ENCODE measurements around the gene INPP5K.

INPP5K gene

GRCh38 chr17:1505586-1505985 is 10.8 kb downstream of the INPP5K start:
- POLR2A ChIA-PET: interaction anchor here (0.6 to 1.5 kb wide), 5 partner anchors 10 to 118 kb away, joined by 3 to 8 read pairs (median 4); partner anchors contain the start of gene INPP5K
- TF ChIP-seq GLI4 (tag by site-specific recombination; IDR thresholded peaks at IDR 0.05): no peak
- no peak for TF ChIP-seq ZNF266 (tag by site-specific recombination; IDR thresholded peaks at IDR 0.05; ENCODE audit: low read depth)
- no peak for TF ChIP-seq ZNF169 (tag by site-specific recombination; IDR thresholded peaks at IDR 0.05)
- no peak for TF ChIP-seq GFI1B (tag by site-specific recombination; IDR thresholded peaks at IDR 0.05)
- no peak for TF ChIP-seq ZNF350 (tag by site-specific recombination; IDR thresholded peaks at IDR 0.05)
- TF ChIP-seq ZBTB10 (tag by site-specific recombination; IDR thresholded peaks at IDR 0.05): no peak
- TF ChIP-seq PATZ1 (tag by site-specific recombination; IDR thresholded peaks at IDR 0.05): no peak
- no peak for TF ChIP-seq ZNF202 (tag by site-specific recombination; IDR thresholded peaks at IDR 0.05; ENCODE audit: borderline replicate concordance)
- no peak for TF ChIP-seq ZNF555 (tag by site-specific recombination; conservative IDR thresholded peaks at IDR 0.05)
- no peak for TF ChIP-seq ZNF629 (tag by site-specific recombination; IDR thresholded peaks at IDR 0.05)
- TF ChIP-seq ZNF155 (tag by site-specific recombination; IDR thresholded peaks at IDR 0.05): no peak
- no peak for TF ChIP-seq ZNF623 (tag by site-specific recombination; IDR thresholded peaks at IDR 0.05)
- no peak for TF ChIP-seq ZNF248 (tag by site-specific recombination; IDR thresholded peaks at IDR 0.05)
- no peak for TF ChIP-seq ZNF433 (tag by site-specific recombination; IDR thresholded peaks at IDR 0.05; ENCODE audit: low read depth)

GRCh38 chr17:1504866-1505265 is 11.5 kb downstream of the INPP5K start:
- Histone ChIP-seq H3K9me3 (ENCODE audit: control insufficient read depth, insufficient read depth, low read depth, low read length) (no peaks in the 10 kb centered on the region), H3K4me3 (ENCODE audit: low read depth, low read length) (no peak overlapping the region), H3K4me1 (ENCODE audit: control insufficient read depth, insufficient read depth, low read length) (no peaks in the 10 kb centered on the region), H3K27ac (ENCODE audit: extremely low read depth, low read depth, low read length) (no peak overlapping the region), H3K36me3 (ENCODE audit: control insufficient read depth in 2 of 2, insufficient read depth in 1 of 2, low read length in 2 of 2) (peaks cover 0 to 47% of the 10 kb centered on the region in 2 experiments; a peak in 1 of 3 replicates)
- no peak for TF ChIP-seq ZBTB17 (tag by site-specific recombination; IDR thresholded peaks at IDR 0.05)
- no peak for TF ChIP-seq ZNF629 (tag by site-specific recombination; IDR thresholded peaks at IDR 0.05)
- CTCF ChIA-PET: interaction anchor here (0.6 to 1.3 kb wide), 3 partner anchors 8 to 69 kb away, joined by 3 to 4 read pairs (median 3); partner anchors contain the start of gene INPP5K
- POLR2A ChIA-PET: interaction anchor here (0.6 to 1.5 kb wide), 4 partner anchors 9 to 117 kb away, joined by 3 to 8 read pairs (median 4); partner anchors contain the start of gene INPP5K

More at GRCh38 chr17:1505586-1505985, 10.8 kb downstream of the INPP5K start:
- Histone ChIP-seq H3K9me3 (ENCODE audit: control insufficient read depth, insufficient read depth, low read depth, low read length) (no peaks in the 10 kb centered on the region), H3K27ac (ENCODE audit: extremely low read depth, low read depth, low read length) (no peak overlapping the region), H3K4me3 (ENCODE audit: low read depth, low read length) (no peak overlapping the region), H3K4me1 (ENCODE audit: control insufficient read depth, insufficient read depth, low read length) (no peaks in the 10 kb centered on the region), H3K36me3 (ENCODE audit: control insufficient read depth in 2 of 2, insufficient read depth in 1 of 2, low read length in 2 of 2) (peaks cover 2 to 50% of the 10 kb centered on the region in 2 experiments; a peak in 1 of 3 replicates)
- CTCF ChIA-PET: interaction anchor here (0.6 to 1.3 kb wide), 3 partner anchors 9 to 196 kb away, joined by 3 to 4 read pairs (median 3); no protein-coding TSS in a partner anchor

GRCh38 chr17:1503699-1504098 is 12.7 kb downstream of the INPP5K start:
- POLR2A ChIA-PET: no interaction called here
- CTCF ChIA-PET: interaction anchor here (1.1 kb wide), 1 partner anchor 8 kb away, joined by 3 read pairs; no protein-coding TSS in a partner anchor
- no peak for TF ChIP-seq ZNF560 (tag by site-specific recombination; IDR thresholded peaks at IDR 0.05; ENCODE audit: borderline replicate concordance)
- no peak for TF ChIP-seq ZNF10 (tag by site-specific recombination; IDR thresholded peaks at IDR 0.05)
- no peak for TF ChIP-seq ZNF132 (tag by site-specific recombination; IDR thresholded peaks at IDR 0.05; ENCODE audit: borderline replicate concordance)
- TF ChIP-seq ZNF24 (tag by site-specific recombination; IDR thresholded peaks at IDR 0.05): no peak
- TF ChIP-seq ZNF658 (tag by site-specific recombination; IDR thresholded peaks at IDR 0.05): no peak
- no peak for TF ChIP-seq ZNF747 (tag by site-specific recombination; IDR thresholded peaks at IDR 0.05)
- TF ChIP-seq ZNF16 (tag by site-specific recombination; IDR thresholded peaks at IDR 0.05; ENCODE audit: low read depth): no peak
- no peak for TF ChIP-seq ZNF654 (tag by site-specific recombination; IDR thresholded peaks at IDR 0.05; ENCODE audit: low read depth)
- no peak for TF ChIP-seq PRDM6 (tag by site-specific recombination; IDR thresholded peaks at IDR 0.05)

More at GRCh38 chr17:1503699-1504098, 12.7 kb downstream of the INPP5K start:
- H3K36me3 ChIP-seq (ENCODE audit: control insufficient read depth in 2 of 2, insufficient read depth in 1 of 2, low read length in 2 of 2): peaks cover 0 to 43% of the 10 kb centered on the region in 2 experiments; a peak in 1 of 3 replicates
- H3K27ac ChIP-seq (ENCODE audit: extremely low read depth, low read depth, low read length): no peak overlapping the region
- no peak overlapping the region for H3K4me3 ChIP-seq (ENCODE audit: low read depth, low read length)
- no peaks in the 10 kb centered on the region for H3K9me3 ChIP-seq (ENCODE audit: control insufficient read depth, insufficient read depth, low read depth, low read length)
- H3K4me1 ChIP-seq (ENCODE audit: control insufficient read depth, insufficient read depth, low read length): no peaks in the 10 kb centered on the region

All from HEK293 (cell line).